Subcutaneous abdominal adipose tissue (tissue), 5 donors: Measurements from ENCODE around the gene SH2D3C.
A peak's percentile ranks its signal among the peaks of the same experiment; 100 is the strongest.

Source experiments
- H3K27ac ChIP-seq: one replicate; pipeline ENCODE4 v1.7.0; 2013; ENCODE audit warnings: low read depth, mild to moderate bottlenecking, inconsistent platforms, low read length, moderate library complexity
- H3K27me3 ChIP-seq, 5 donors: one replicate each; pipeline ENCODE4 v1.7.0; 2013; ENCODE audit warnings: low read length in 5 of 5, inconsistent platforms in 1 of 5; ENCODE audit not compliant: control insufficient read depth in 5 of 5, insufficient read depth in 4 of 5
- H3K36me3 ChIP-seq, 5 donors: one replicate each; pipeline ENCODE4 v1.7.0; 2013; ENCODE audit warnings: low read length in 5 of 5; ENCODE audit not compliant: control insufficient read depth in 5 of 5, insufficient read depth in 5 of 5
- H3K4me1 ChIP-seq, 5 donors: one replicate each; pipeline ENCODE4 v1.7.0; 2013; ENCODE audit warnings: low read length in 5 of 5, mild to moderate bottlenecking in 3 of 5, moderate library complexity in 1 of 5; ENCODE audit not compliant: control insufficient read depth in 5 of 5, insufficient read depth in 5 of 5
- H3K4me3 ChIP-seq, 5 donors: one replicate each; pipeline ENCODE4 v1.7.0; 2013; ENCODE audit warnings: low read length in 5 of 5, low read depth in 1 of 5
- H3K9ac ChIP-seq, 5 donors: one replicate each; pipeline ENCODE4 v1.7.0; 2013; ENCODE audit warnings: low read length in 5 of 5, mild to moderate bottlenecking in 4 of 5, moderate library complexity in 3 of 5
- H3K9me3 ChIP-seq, 5 donors: one replicate each; pipeline ENCODE4 v1.7.0; 2013; ENCODE audit warnings: low read length in 5 of 5; ENCODE audit not compliant: control insufficient read depth in 5 of 5
- donor health status: healthy.
- donor health status: healthy.
- donor health status: healthy.
- donor health status: healthy.
- donor health status: healthy.

SH2D3C gene

GRCh38 chr9:127778280-127779135, at the start of gene SH2D3C:
Gene SH2D3C (minus strand): TSS chr9:127778666. CDS start chr9:127778627, 39 bp downstream.
- Histone ChIP-seq H3K27me3 (no peaks in the 10 kb centered on the region), H3K27ac (peak within 1 kb of the TSS; percentile 67), H3K36me3 (no peaks in the 10 kb centered on the region), H3K4me1 (peaks cover 12 to 50% (median 42%) of the 10 kb centered on the region in 5 donors), H3K9me3 (no peaks in the 10 kb centered on the region), H3K9ac (peak within 1 kb of the TSS in 3 of 5 donors; percentile 38 to 56 (median 48)), H3K4me3 (peak within 1 kb of the TSS; percentile 12 to 58 (median 50))

GRCh38 chr9:127826253-127826913, 47.9 kb upstream of the SH2D3C start:
- no peaks in the 10 kb centered on the region for H3K9me3 ChIP-seq
- H3K4me3 ChIP-seq: no peak overlapping the region
- H3K27ac ChIP-seq: no peak overlapping the region
- peaks cover 0 to 50% (median 36%) of the 10 kb centered on the region in 5 donors for H3K36me3 ChIP-seq
- H3K4me1 ChIP-seq: peaks cover 0 to 46% (median 27%) of the 10 kb centered on the region in 5 donors
- no peaks in the 10 kb centered on the region for H3K27me3 ChIP-seq
- H3K9ac ChIP-seq: no peak overlapping the region

- Histone ChIP-seq H3K4me1 (peaks cover 0 to 40% (median 27%) of the 10 kb centered on the region in 5 donors), H3K27me3 (no peaks in the 10 kb centered on the region), H3K36me3 (peaks cover 0 to 57% (median 41%) of the 10 kb centered on the region in 5 donors), H3K27ac (no peak overlapping the region), H3K4me3 (no peak overlapping the region), H3K9me3 (no peaks in the 10 kb centered on the region), H3K9ac (no peak overlapping the region)
Measured at GRCh38 chr9:127825319-127826051, 47.0 kb upstream of the SH2D3C start.

- no peak overlapping the region for H3K4me3 ChIP-seq
- H3K9ac ChIP-seq: no peak overlapping the region
- peaks cover 0 to 78% (median 61%) of the 10 kb centered on the region in 5 donors for H3K36me3 ChIP-seq
- H3K4me1 ChIP-seq: peaks cover 0 to 36% (median 6%) of the 10 kb centered on the region in 5 donors
- H3K9me3 ChIP-seq: no peaks in the 10 kb centered on the region
- no peak overlapping the region for H3K27ac ChIP-seq
- no peaks in the 10 kb centered on the region for H3K27me3 ChIP-seq
Measured at GRCh38 chr9:127822108-127822507, 43.6 kb upstream of the SH2D3C start.

GRCh38 chr9:127818574-127818973, 40.1 kb upstream of the SH2D3C start:
- Histone ChIP-seq H3K36me3 (peaks cover 0 to 82% (median 65%) of the 10 kb centered on the region in 5 donors), H3K27me3 (no peaks in the 10 kb centered on the region)

GRCh38 chr9:127817881-127818434, 39.5 kb upstream of the SH2D3C start:
- Histone ChIP-seq H3K27me3 (no peaks in the 10 kb centered on the region), H3K9me3 (no peaks in the 10 kb centered on the region), H3K36me3 (peaks cover 0 to 87% (median 72%) of the 10 kb centered on the region in 5 donors), H3K27ac (no peak overlapping the region), H3K9ac (no peak overlapping the region), H3K4me1 (peaks cover 0 to 48% (median 0%) of the 10 kb centered on the region in 5 donors), H3K4me3 (no peak overlapping the region)

More at GRCh38 chr9:127818574-127818973, 40.1 kb upstream of the SH2D3C start:
- H3K27ac ChIP-seq: no peak overlapping the region
- no peaks in the 10 kb centered on the region for H3K9me3 ChIP-seq
- peaks cover 0 to 45% (median 0%) of the 10 kb centered on the region in 5 donors for H3K4me1 ChIP-seq
- H3K9ac ChIP-seq: no peak overlapping the region
- no peak overlapping the region for H3K4me3 ChIP-seq

GRCh38 chr9:127816728-127817127, 38.3 kb upstream of the SH2D3C start:
- Histone ChIP-seq H3K27ac (no peak overlapping the region), H3K27me3 (no peaks in the 10 kb centered on the region), H3K9me3 (no peaks in the 10 kb centered on the region), H3K4me3 (no peak overlapping the region), H3K9ac (peak overlapping the region in 1 of 5 donors; percentile 17), H3K4me1 (peaks cover 0 to 48% (median 0%) of the 10 kb centered on the region in 5 donors), H3K36me3 (peaks cover 0 to 86% (median 76%) of the 10 kb centered on the region in 5 donors)

- H3K36me3 ChIP-seq: peaks cover 0 to 87% (median 76%) of the 10 kb centered on the region in 5 donors
- no peak overlapping the region for H3K27ac ChIP-seq
Measured at GRCh38 chr9:127816362-127816725, 37.9 kb upstream of the SH2D3C start.

GRCh38 chr9:127815512-127816361, 37.3 kb upstream of the SH2D3C start:
- H3K9ac ChIP-seq: no peak overlapping the region
- H3K4me3 ChIP-seq: no peak overlapping the region
- H3K27me3 ChIP-seq: no peaks in the 10 kb centered on the region
- H3K4me1 ChIP-seq: peaks cover 0 to 48% (median 0%) of the 10 kb centered on the region in 5 donors
- H3K9me3 ChIP-seq: no peaks in the 10 kb centered on the region
- peaks cover 0 to 83% (median 74%) of the 10 kb centered on the region in 5 donors for H3K36me3 ChIP-seq
- H3K27ac ChIP-seq: no peak overlapping the region

More at GRCh38 chr9:127816362-127816725, 37.9 kb upstream of the SH2D3C start:
- no peak overlapping the region for H3K4me3 ChIP-seq
- H3K4me1 ChIP-seq: peaks cover 0 to 48% (median 0%) of the 10 kb centered on the region in 5 donors
- no peak overlapping the region for H3K9ac ChIP-seq
- no peaks in the 10 kb centered on the region for H3K9me3 ChIP-seq
- H3K27me3 ChIP-seq: no peaks in the 10 kb centered on the region
